Mesodermal cell (in vitro differentiated cells): Measurements from ENCODE around the gene DIPK2B. TPM values are rescaled to one million over a fixed set of nuclear protein-coding genes. Genes with fewer than 3 reads are reported as not detected.
A peak's percentile ranks its signal among the peaks of the same experiment; 100 is the strongest.

Experiments used
- H3K27ac ChIP-seq: 2 replicates; pipeline ENCODE4 v1.7.0; 2013; ENCODE audit warnings: mild to moderate bottlenecking, low read depth, low read length, moderate library complexity; ENCODE audit not compliant: severe bottlenecking
- H3K36me3 ChIP-seq: 2 replicates; pipeline ENCODE4 v1.7.1; 2013; ENCODE audit warnings: mild to moderate bottlenecking, low read length, moderate library complexity; ENCODE audit not compliant: control insufficient read depth, insufficient read depth
- H3K4me1 ChIP-seq: one replicate; pipeline ENCODE4 v1.7.1; 2013; ENCODE audit warnings: mild to moderate bottlenecking, low read length; ENCODE audit not compliant: insufficient read depth, control insufficient read depth, poor library complexity, severe bottlenecking
- H3K4me3 ChIP-seq: 2 replicates; pipeline ENCODE4 v1.7.0; 2013; ENCODE audit warnings: low read length, control low read depth, mild to moderate bottlenecking; ENCODE audit not compliant: insufficient read depth, poor library complexity, severe bottlenecking; ENCODE audit errors: extremely low read depth
- H3K9me3 ChIP-seq: 2 replicates; pipeline ENCODE4 v1.7.1; 2013; ENCODE audit warnings: mild to moderate bottlenecking, low read length, moderate library complexity; ENCODE audit not compliant: control insufficient read depth
- WGBS, 2 experiments: methylation state at CpG; one replicate each; pipeline ENCODE4 v1.1.5; 2013; ENCODE audit warnings: missing lambda C conversion rate in 2 of 2; ENCODE audit not compliant: insufficient coverage in 2 of 2; 5-methylcytosine and 5-hydroxymethylcytosine counted together
- polyA plus RNA-seq, 2 experiments: library from polyadenylated mRNA; stranded (reverse); fragments of 50-300 nt; gene quantifications; one replicate each; pipeline ENCODE4 v1.2.3, GENCODE V29; 2013

Gene DIPK2B
- polyA plus RNA-seq (2013, experiment 1 of 2), result 21.3 TPM
- polyA plus RNA-seq (2013, experiment 2 of 2), result 15.1 TPM

GRCh38 chrX:45200741-45201234, at the start of gene DIPK2B:
Gene DIPK2B, minus strand, starts transcription at chrX:45200876. Its CDS starts 50 bp downstream, at chrX:45200826.
- H3K4me1 ChIP-seq, result no peaks in the 10 kb centered on the region
- H3K27ac ChIP-seq, result no peak within 1 kb of the TSS
- H3K36me3 ChIP-seq, result no peaks in the 10 kb centered on the region
- WGBS, 2 experiments, result 78 to 81% methylated on average over 3 to 4 of the region's 9 CpGs
- H3K4me3 ChIP-seq, result peak within 1 kb of the TSS; percentile 3
- no peaks in the 10 kb centered on the region for H3K9me3 ChIP-seq

GRCh38 chrX:45240301-45240700, 39.6 kb upstream of the DIPK2B start:
- Histone ChIP-seq H3K27ac (no peak overlapping the region), H3K36me3 (no peaks in the 10 kb centered on the region), H3K4me3 (no peak overlapping the region), H3K4me1 (no peaks in the 10 kb centered on the region), H3K9me3 (no peaks in the 10 kb centered on the region)
- 92 to 100% methylated on average over 3 of the region's 4 CpGs for WGBS, 2 experiments

- Histone ChIP-seq H3K27ac (no peak overlapping the region), H3K4me1 (no peaks in the 10 kb centered on the region), H3K36me3 (no peaks in the 10 kb centered on the region), H3K4me3 (no peak overlapping the region), H3K9me3 (no peaks in the 10 kb centered on the region)
- WGBS, 2 experiments, result 88% methylated on average over 1 of the region's 1 CpG; no CpG with 5 or more reads in 1 of the 2 experiments
Observed at GRCh38 chrX:45238489-45238888, 37.8 kb upstream of the DIPK2B start.

DNA sequence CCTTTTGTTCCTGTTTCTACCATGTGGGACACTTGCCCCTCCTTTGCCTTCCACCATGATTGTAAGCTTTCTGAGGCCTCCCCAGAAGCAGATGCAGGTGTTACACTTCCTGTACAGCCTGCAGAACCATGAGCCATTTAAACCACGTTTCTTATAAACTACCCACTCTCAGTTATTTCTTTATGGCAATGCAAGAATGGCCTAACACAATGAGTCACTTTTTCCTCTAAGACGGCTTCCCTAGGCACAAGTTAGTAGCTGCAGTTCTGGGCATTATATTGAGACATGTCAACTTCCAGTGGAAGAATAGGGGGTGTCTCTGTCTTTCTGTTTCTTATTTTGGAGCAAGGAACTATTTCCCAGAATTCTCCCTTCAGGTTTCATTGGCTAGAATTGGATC, 32.9 kb upstream of the DIPK2B start:
- Histone ChIP-seq H3K4me3 (no peak overlapping the region), H3K27ac (no peak overlapping the region), H3K4me1 (no peaks in the 10 kb centered on the region), H3K9me3 (no peaks in the 10 kb centered on the region), H3K36me3 (no peaks in the 10 kb centered on the region)
- 100% methylated on average over 1 of the region's 2 CpGs; no CpG with 5 or more reads in 1 of the 2 experiments for WGBS, 2 experiments

GRCh38 chrX:45232139-45232538, 31.5 kb upstream of the DIPK2B start:
- WGBS, 2 experiments, result no CpG with 5 or more reads among the region's 3 CpGs

DNA sequence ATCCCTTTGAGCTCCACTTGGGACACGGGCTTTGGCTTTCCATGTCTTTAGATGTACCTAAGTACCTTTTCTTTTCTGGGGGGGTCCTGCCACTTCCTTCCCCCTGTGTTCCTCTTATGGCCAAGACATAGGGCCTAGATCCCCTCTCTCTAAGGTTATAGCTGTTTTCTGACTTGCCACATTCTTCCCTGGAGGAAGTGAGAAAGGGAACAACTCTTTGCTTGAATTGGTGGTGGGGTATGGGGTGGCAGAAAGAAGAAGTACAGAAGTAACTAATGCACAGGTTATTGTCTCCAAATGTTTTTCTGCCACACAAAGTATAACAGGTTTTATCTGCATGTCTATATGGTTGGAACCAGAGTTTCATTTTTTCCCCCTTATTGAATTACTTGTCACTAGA, 29.7 kb upstream of the DIPK2B start:
- Histone ChIP-seq H3K27ac (no peak overlapping the region), H3K4me1 (no peaks in the 10 kb centered on the region), H3K4me3 (no peak overlapping the region), H3K36me3 (no peaks in the 10 kb centered on the region), H3K9me3 (no peaks in the 10 kb centered on the region)
- WGBS, 2 experiments, result no CpG with 5 or more reads among the region's 1 CpG

More at GRCh38 chrX:45232139-45232538, 31.5 kb upstream of the DIPK2B start:
- no peaks in the 10 kb centered on the region for H3K9me3 ChIP-seq
- H3K27ac ChIP-seq, result no peak overlapping the region
- H3K36me3 ChIP-seq, result no peaks in the 10 kb centered on the region
- no peak overlapping the region for H3K4me3 ChIP-seq
- no peaks in the 10 kb centered on the region for H3K4me1 ChIP-seq

DNA sequence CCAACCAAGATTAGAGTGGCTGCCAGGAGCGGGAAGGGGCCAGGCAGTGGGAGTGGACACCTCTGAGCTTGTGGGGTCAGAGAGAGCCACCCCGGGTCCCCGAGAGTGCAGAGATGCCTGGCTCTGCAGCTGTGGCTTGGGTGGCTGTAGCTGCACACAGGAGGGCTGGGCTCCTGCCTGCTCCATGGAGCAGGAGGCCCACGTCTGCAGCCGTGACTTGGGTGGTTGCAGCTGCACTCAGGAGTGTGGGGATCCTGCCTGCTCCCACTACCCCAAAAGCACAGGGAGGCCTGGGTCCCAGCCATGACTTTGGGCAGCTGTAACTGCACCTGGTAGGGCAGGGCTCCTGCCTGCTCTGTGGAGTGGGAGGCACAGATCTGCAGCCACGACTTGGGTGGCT, 28.7 kb upstream of the DIPK2B start:
- H3K27ac ChIP-seq, result no peak overlapping the region
- no peak overlapping the region for H3K4me3 ChIP-seq
- H3K9me3 ChIP-seq, result no peaks in the 10 kb centered on the region
- 92% methylated on average over 2 of the region's 6 CpGs; no CpG with 5 or more reads in 1 of the 2 experiments for WGBS, 2 experiments
- H3K4me1 ChIP-seq, result no peaks in the 10 kb centered on the region
- no peaks in the 10 kb centered on the region for H3K36me3 ChIP-seq

DNA sequence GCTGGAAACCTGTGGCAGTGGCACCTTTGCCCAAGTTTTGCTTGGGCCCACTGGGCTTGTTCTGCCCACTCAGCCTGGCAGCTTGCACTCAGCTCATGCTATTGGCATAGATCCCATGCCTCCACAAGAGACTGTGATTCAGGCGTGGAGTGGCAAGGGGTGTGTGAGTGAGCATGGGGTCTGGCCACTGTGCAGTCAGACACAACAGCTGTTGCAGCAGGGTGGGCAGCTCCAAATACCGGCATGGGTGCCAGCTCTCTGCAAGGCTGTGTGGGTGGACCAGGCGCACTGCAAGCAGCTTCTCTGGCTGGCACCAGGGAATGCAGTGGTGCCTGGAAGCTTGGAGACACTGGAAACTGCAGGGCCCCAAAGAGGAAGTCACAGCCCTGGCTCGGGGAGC, 27.4 kb upstream of the DIPK2B start:
- 87 to 100% methylated on average over 1 to 4 of the region's 4 CpGs for WGBS, 2 experiments
- no peaks in the 10 kb centered on the region for H3K9me3 ChIP-seq
- no peaks in the 10 kb centered on the region for H3K4me1 ChIP-seq
- no peak overlapping the region for H3K27ac ChIP-seq
- H3K36me3 ChIP-seq, result no peaks in the 10 kb centered on the region
- H3K4me3 ChIP-seq, result no peak overlapping the region

GRCh38 chrX:45208121-45208856, 7.6 kb upstream of the DIPK2B start:
- Histone ChIP-seq H3K9me3 (no peaks in the 10 kb centered on the region), H3K27ac (no peak overlapping the region), H3K36me3 (no peaks in the 10 kb centered on the region), H3K4me3 (no peak overlapping the region), H3K4me1 (no peaks in the 10 kb centered on the region)

DNA sequence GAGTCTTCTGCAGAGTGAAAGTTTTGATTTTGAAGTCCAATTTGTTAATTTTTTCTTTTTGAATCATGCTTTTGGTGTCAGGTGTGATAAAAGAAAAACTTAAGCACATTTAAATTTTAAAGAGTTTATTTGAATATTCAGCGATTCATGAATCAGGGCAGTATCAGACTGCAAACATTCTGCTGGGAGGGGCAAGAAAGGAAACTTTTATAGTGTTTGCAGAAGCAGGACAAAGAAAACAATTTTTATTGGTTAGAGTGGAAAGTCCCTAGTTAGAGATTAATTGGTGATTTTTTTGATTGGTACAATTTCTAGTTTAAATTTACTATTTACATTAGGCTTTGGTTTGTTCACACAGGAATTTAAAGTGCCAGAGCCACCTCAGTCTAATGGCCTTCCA, 1.5 kb upstream of the DIPK2B start:
- no peak overlapping the region for H3K27ac ChIP-seq
- H3K4me3 ChIP-seq, result no peak overlapping the region
- no peaks in the 10 kb centered on the region for H3K36me3 ChIP-seq
- no CpG with 5 or more reads among the region's 1 CpG for WGBS, 2 experiments
- no peaks in the 10 kb centered on the region for H3K4me1 ChIP-seq
- no peaks in the 10 kb centered on the region for H3K9me3 ChIP-seq

- H3K9me3 ChIP-seq, result no peaks in the 10 kb centered on the region
- H3K4me1 ChIP-seq, result no peaks in the 10 kb centered on the region
- 90% methylated on average over 3 of the region's 4 CpGs; no CpG with 5 or more reads in 1 of the 2 experiments for WGBS, 2 experiments
- no peak overlapping the region for H3K27ac ChIP-seq
- no peaks in the 10 kb centered on the region for H3K36me3 ChIP-seq
- H3K4me3 ChIP-seq, result no peak overlapping the region
Observed at GRCh38 chrX:45198706-45199105, 2.0 kb downstream of the DIPK2B start.
